HEK293 (cell line): Measurements from ENCODE around the gene MLPH.

Experiments used
- BCL11A ChIP-seq: fragments of 450-650 bp; formaldehyde crosslinking; IDR thresholded peaks from 2 replicates; pipeline ENCODE4 v1.5.1; 2016; ENCODE audit warnings: low read depth, missing biosample characterization, missing genetic modification characterization
- CTCF ChIP-seq: fragments of 450-650 bp; formaldehyde crosslinking; IDR thresholded peaks from 2 replicates; pipeline ENCODE4 v1.5.1; 2016; ENCODE audit warnings: missing biosample characterization, missing genetic modification characterization
- PATZ1 ChIP-seq: fragments of 450-650 bp; formaldehyde crosslinking; IDR thresholded peaks from 2 replicates; pipeline ENCODE4 v1.5.1; 2016; ENCODE audit warnings: missing biosample characterization, missing genetic modification characterization
- PBX3 ChIP-seq: sonication (generic); formaldehyde crosslinking; IDR thresholded peaks from 2 replicates; pipeline ENCODE4 v1.8.1; 2022; ENCODE audit warnings: mild to moderate bottlenecking, moderate library complexity, missing genetic modification reagents
- REST ChIP-seq: fragments of 450-650 bp; formaldehyde crosslinking; IDR thresholded peaks from 2 replicates; pipeline ENCODE4 v1.5.1; 2016; ENCODE audit warnings: missing biosample characterization, missing genetic modification characterization
- ZFP3 ChIP-seq: fragments of 450-650 bp; formaldehyde crosslinking; IDR thresholded peaks from 2 replicates; pipeline ENCODE4 v1.5.1; 2016; ENCODE audit warnings: low read depth, missing biosample characterization, missing genetic modification characterization
- ZNF114 ChIP-seq: fragments of 450-650 bp; formaldehyde crosslinking; IDR thresholded peaks from 2 replicates; pipeline ENCODE4 v1.5.0; 2017; ENCODE audit warnings: missing biosample characterization, missing genetic modification characterization
- ZNF169 ChIP-seq: fragments of 450-650 bp; formaldehyde crosslinking; IDR thresholded peaks from 2 replicates; pipeline ENCODE4 v1.5.1; 2016; ENCODE audit warnings: missing biosample characterization, missing genetic modification characterization
- ZNF398 ChIP-seq: fragments of 450-650 bp; formaldehyde crosslinking; IDR thresholded peaks from 2 replicates; pipeline ENCODE4 v1.5.1; 2017; ENCODE audit warnings: missing biosample characterization, missing genetic modification characterization
- ZNF423 ChIP-seq: fragments of 450-650 bp; formaldehyde crosslinking; IDR thresholded peaks from 2 replicates; pipeline ENCODE4 v1.5.1; 2016; ENCODE audit warnings: missing biosample characterization, missing genetic modification characterization
- ZNF513 ChIP-seq: fragments of 450-650 bp; IDR thresholded peaks from 2 replicates; pipeline ENCODE4 v1.5.1; 2018; ENCODE audit warnings: missing biosample characterization, missing genetic modification characterization
- ZNF530 ChIP-seq: fragments of 450-650 bp; formaldehyde crosslinking; IDR thresholded peaks from 2 replicates; pipeline ENCODE4 v1.5.1; 2016; ENCODE audit warnings: low read depth, missing biosample characterization, missing genetic modification characterization
- ZNF629 ChIP-seq: fragments of 450-650 bp; formaldehyde crosslinking; IDR thresholded peaks from 2 replicates; pipeline ENCODE4 v1.5.1; 2017; ENCODE audit warnings: missing biosample characterization, missing genetic modification characterization
- ZNF639 ChIP-seq: fragments of 450-650 bp; formaldehyde crosslinking; IDR thresholded peaks from 2 replicates; pipeline ENCODE4 v1.5.1; 2016; ENCODE audit warnings: missing biosample characterization, missing genetic modification characterization

- TF ChIP-seq ZNF513 (tag by site-specific recombination) (no peak), ZFP3 (tag by site-specific recombination) (no peak), CTCF (no peak), ZNF629 (no peak), ZNF639 (tag by site-specific recombination) (no peak), ZNF423 (tag by site-specific recombination) (no peak), REST (tag by site-specific recombination) (no peak), ZNF398 (tag by site-specific recombination) (no peak), PATZ1 (tag by site-specific recombination) (no peak), ZNF169 (tag by site-specific recombination) (no peak), BCL11A (tag by site-specific recombination) (no peak), ZNF114 (tag by site-specific recombination) (no peak), PBX3 (CRISPR knock-in tag) (no peak), ZNF530 (tag by site-specific recombination) (no peak)
Observed at GRCh38 chr2:237601453-237602116, 114.5 kb downstream of the MLPH start.
